HCT116 (cell line): ENCODE measurements around the gene C7orf33. TPM values are rescaled to one million over a fixed set of nuclear protein-coding genes. Genes with fewer than 3 reads are reported as not detected.

ENCODE experiments used
- ATAC-seq: fragments of 200-7000 bp; cut with Tn5 transposase; 2 replicates; pipeline ENCODE4 v1.9.1; 2020; ENCODE audit warnings: mild to moderate bottlenecking, moderate library complexity
- BruUV-seq: library from RNA; stranded (reverse); fragments of 400-500 nt; replicated peaks from 2 replicates; lab custom pipeline; 2021; lab: Mats Ljungman, UMichigan
- CTCF ChIA-PET: fragments of 300-600 bp; sonication (Branson Sonifier 250); formaldehyde crosslinking; loops from one replicate; lab custom pipeline; 2021; ENCODE audit warnings: antibody characterized with exemption; lab: Charles Lee
- POLR2A ChIA-PET: fragments of 300-600, 350-600 bp; sonication (Branson Sonifier 250); formaldehyde crosslinking; loops from one replicate; lab custom pipeline; 2021; ENCODE audit warnings: antibody characterized with exemption; lab: Charles Lee
- RAD21 ChIA-PET, 2 experiments: fragments of 300-600 bp; sonication (Branson Sonifier 250); formaldehyde crosslinking; loops; one replicate each; lab custom pipeline; 2023; ENCODE audit warnings: low total read pairs in 2 of 2; ENCODE audit not compliant: uncharacterized antibody in 2 of 2, unreplicated experiment in 2 of 2, low non-redundant PET in 1 of 2; lab: Charles Lee
- DNase-seq: peaks from one replicate; pipeline ENCODE4 v3.0.0-alpha.2; 2010; ENCODE audit warnings: low read depth, low spot score
- H2AFZ ChIP-seq: fragments of 200-600 bp; shearing (Covaris generic), sonication (generic); 2 replicates; pipeline ENCODE4 v1.6.1; 2017; ENCODE audit warnings: low read depth, mixed run types, mixed read lengths, antibody characterized with exemption, low read length; ENCODE audit not compliant: poor library complexity, severe bottlenecking
- H3K27ac ChIP-seq: 2 replicates; pipeline ENCODE4 v1.5.1; 2012; ENCODE audit warnings: low read depth, low read length
- H3K27me3 ChIP-seq: fragments of 200-600 bp; sonication (generic); 2 replicates; pipeline ENCODE4 v1.6.1; 2016; ENCODE audit warnings: mixed run types, low read length, mixed read lengths; ENCODE audit not compliant: insufficient read depth
- H3K36me3 ChIP-seq, 2 experiments: fragments of 200-500 bp in 1 of 2; fragments of 200-600 bp in 1 of 2; sonication (Bioruptor generic) in 1 of 2; sonication (generic) in 1 of 2; 2 replicates each; pipeline versions ENCODE4 v1.5.1 to v1.6.1; 2014 to 2016; ENCODE audit warnings: low read length in 2 of 2, inconsistent platforms in 1 of 2, mixed read lengths in 1 of 2, mixed run types in 1 of 2; ENCODE audit not compliant: insufficient read depth in 2 of 2, control insufficient read depth in 1 of 2
- H3K4me1 ChIP-seq, 2 experiments: fragments of 200-600 bp in 1 of 2; sonication (generic) in 1 of 2; 2 replicates each; pipeline versions ENCODE4 v1.5.1 to v1.6.1; 2012 to 2017; ENCODE audit warnings: low read length in 2 of 2, inconsistent platforms in 1 of 2, mild to moderate bottlenecking in 1 of 2, mixed read lengths in 1 of 2, mixed run types in 1 of 2, moderate library complexity in 1 of 2; ENCODE audit not compliant: insufficient read depth in 2 of 2, control insufficient read depth in 1 of 2
- H3K4me2 ChIP-seq: fragments of 200-600 bp; sonication (generic); 2 replicates; pipeline ENCODE4 v1.6.1; 2017; ENCODE audit warnings: mixed run types, low read length, mixed read lengths
- H3K4me3 ChIP-seq, 2 experiments: fragments of 200-600 bp in 1 of 2; sonication (generic) in 1 of 2; replicated peaks in 1 of 2; 2 replicates each; pipeline ENCODE4 v1.5.1; 2011 to 2016; ENCODE audit warnings: low read length in 2 of 2, control low read depth in 1 of 2, low read depth in 1 of 2, mild to moderate bottlenecking in 1 of 2, mixed read lengths in 1 of 2, mixed run types in 1 of 2
- H3K79me2 ChIP-seq: fragments of 200-600 bp; sonication (generic); 2 replicates; pipeline ENCODE4 v1.6.1; 2017; ENCODE audit warnings: mild to moderate bottlenecking, mixed run types, low read length, moderate library complexity, mixed read lengths; ENCODE audit not compliant: insufficient read depth
- H3K9ac ChIP-seq: fragments of 200-600 bp; sonication (generic); 2 replicates; pipeline ENCODE4 v1.6.1; 2016; ENCODE audit warnings: low read length, mixed read lengths
- H3K9me2 ChIP-seq: fragments of 200-600 bp; sonication (generic), shearing (Covaris generic); 2 replicates; pipeline ENCODE4 v1.6.1; 2017; ENCODE audit warnings: mixed run types, mild to moderate bottlenecking, moderate library complexity; ENCODE audit not compliant: insufficient read depth
- H3K9me3 ChIP-seq, 2 experiments: fragments of 200-500 bp in 1 of 2; fragments of 200-600 bp in 1 of 2; sonication (Bioruptor generic) in 1 of 2; sonication (generic) in 1 of 2; 2 replicates each; pipeline ENCODE4 v1.6.1; 2014 to 2017; ENCODE audit warnings: low read length in 2 of 2, mixed read lengths in 2 of 2, inconsistent platforms in 1 of 2, low read depth in 1 of 2, mild to moderate bottlenecking in 1 of 2, mixed run types in 1 of 2, moderate library complexity in 1 of 2; ENCODE audit not compliant: control insufficient read depth in 1 of 2, insufficient read depth in 1 of 2
- H4K20me1 ChIP-seq: fragments of 200-600 bp; sonication (generic), shearing (Covaris generic); 2 replicates; pipeline ENCODE4 v1.6.1; 2017; ENCODE audit warnings: mixed run types, mild to moderate bottlenecking, moderate library complexity; ENCODE audit not compliant: insufficient read depth
- ATF3 ChIP-seq: IDR thresholded peaks from 2 replicates; pipeline ENCODE4 v1.6.1; 2012
- CEBPB ChIP-seq: IDR thresholded peaks from 2 replicates; pipeline ENCODE4 v1.6.1; 2012; ENCODE audit warnings: low read depth
- EGR1 ChIP-seq: IDR thresholded peaks from 2 replicates; pipeline ENCODE4 v1.6.1; 2012; ENCODE audit warnings: low read depth
- ELF1 ChIP-seq: IDR thresholded peaks from 2 replicates; pipeline ENCODE4 v1.6.1; 2012; ENCODE audit warnings: low read depth, borderline replicate concordance
- EZH2 ChIP-seq: fragments of 200-600 bp; sonication (generic); IDR thresholded peaks from 2 replicates; pipeline ENCODE4 v1.6.1; 2017; ENCODE audit warnings: antibody characterized with exemption, mixed run types
- EZH2phosphoT487 ChIP-seq: fragments of 200-600 bp; IDR thresholded peaks from 2 replicates; pipeline ENCODE4 v1.6.1; 2018; ENCODE audit warnings: antibody characterized with exemption, borderline replicate concordance
- POLR2A ChIP-seq: IDR thresholded peaks from 2 replicates; pipeline ENCODE4 v1.7.0; 2011; ENCODE audit warnings: borderline replicate concordance; ENCODE audit not compliant: insufficient read depth, insufficient read length; ENCODE audit errors: extremely low read depth
- POLR2AphosphoS5 ChIP-seq: IDR thresholded peaks from 2 replicates; pipeline ENCODE4 v1.6.1; 2011; ENCODE audit warnings: mild to moderate bottlenecking, low read depth, low read length, moderate library complexity
- REST ChIP-seq: IDR thresholded peaks from 2 replicates; pipeline ENCODE4 v1.6.1; 2012; ENCODE audit warnings: low read depth
- SIN3A ChIP-seq: IDR thresholded peaks from 2 replicates; pipeline ENCODE4 v1.6.1; 2012; ENCODE audit warnings: low read depth
- SP1 ChIP-seq: IDR thresholded peaks from 2 replicates; pipeline ENCODE4 v1.6.1; 2012; ENCODE audit warnings: low read depth
- TCF7L2 ChIP-seq: IDR thresholded peaks from 2 replicates; pipeline ENCODE4 v1.7.0; 2011; ENCODE audit warnings: borderline replicate concordance, inconsistent platforms; ENCODE audit not compliant: insufficient read depth, insufficient read length; ENCODE audit errors: extremely low read depth
- ZBTB33 ChIP-seq: IDR thresholded peaks from 2 replicates; pipeline ENCODE4 v1.6.1; 2011; ENCODE audit warnings: mild to moderate bottlenecking, low read length, moderate library complexity; ENCODE audit not compliant: insufficient replicate concordance; ENCODE audit errors: extremely low read depth
- ZNF274 ChIP-seq: fragments of 200-500 bp; sonication (Bioruptor generic); IDR thresholded peaks from 2 replicates; pipeline ENCODE4 v1.6.1; 2014; ENCODE audit warnings: mild to moderate bottlenecking, low read depth, low read length, inconsistent platforms
- intact Hi-C: fragments of 100-400 bp; cut with micrococcal nuclease; formaldehyde crosslinking; loops from 2 replicates; pipeline ENCODE4 v1.10.0; 2022
- total RNA-seq: library from RNA; stranded (reverse); gene quantifications from one replicate; pipeline ENCODE4 v1.2.1, GENCODE V29; 2021; ENCODE audit not compliant: unreplicated experiment

Gene C7orf33
- total RNA-seq, 1 experiment from 2014 or later, result not detected

GRCh38 chr7:148645898-148646297 is 55.3 kb downstream of the C7orf33 start:
- H3K36me3 ChIP-seq, result no peaks in the 10 kb centered on the region
- ATAC-seq (no peak), DNase-seq (no peak)
- H3K9ac ChIP-seq, result no peak overlapping the region
- CTCF ChIA-PET, result no interaction called here
- no peak overlapping the region for H3K4me2 ChIP-seq
- H3K4me3 ChIP-seq, result no peak overlapping the region
- POLR2A ChIA-PET, result no interaction called here
- H3K27ac ChIP-seq, result no peak overlapping the region
- H2AFZ ChIP-seq, result no peak overlapping the region
- intact Hi-C loops, result no loop called here
- no peaks in the 10 kb centered on the region for H3K79me2 ChIP-seq
- no peaks in the 10 kb centered on the region for H3K9me2 ChIP-seq
- H3K27me3 ChIP-seq, result peaks cover 11% of the 10 kb centered on the region
- no peaks in the 10 kb centered on the region for H3K9me3 ChIP-seq
- TF ChIP-seq ATF3 (no peak), EZH2phosphoT487 (no peak), POLR2A (no peak), REST (no peak), ZNF274 (no peak), ELF1 (no peak), TCF7L2 (no peak), SP1 (no peak), ZBTB33 (no peak), POLR2AphosphoS5 (no peak), EZH2 (no peak), CEBPB (no peak), SIN3A (no peak), EGR1 (no peak)
- RAD21 ChIA-PET, result no interaction called here
- no TSS peak for BruUV-seq
- no peaks in the 10 kb centered on the region for H4K20me1 ChIP-seq
- H3K4me1 ChIP-seq, result peaks cover 3 to 11% of the 10 kb centered on the region in 2 experiments; a peak in 2 of 4 replicates
